AG09319 (cell line): Measurements from ENCODE around the gene ANO5.
A peak's percentile ranks its signal among the peaks of the same experiment; 100 is the strongest.

Experiments
- DNase-seq: peaks from one replicate; pipeline ENCODE4 v3.0.0-alpha.2; 2010; ENCODE audit warnings: low read depth; ENCODE audit errors: extremely low read depth
- TF ChIP-seq, protein P1 (sequence below): IDR thresholded peaks from 2 replicates; pipeline ENCODE4 v1.5.1; 2011; ENCODE audit warnings: low read depth, mild to moderate bottlenecking, inconsistent platforms, low read length, moderate library complexity

Gene ANO5

DNA sequence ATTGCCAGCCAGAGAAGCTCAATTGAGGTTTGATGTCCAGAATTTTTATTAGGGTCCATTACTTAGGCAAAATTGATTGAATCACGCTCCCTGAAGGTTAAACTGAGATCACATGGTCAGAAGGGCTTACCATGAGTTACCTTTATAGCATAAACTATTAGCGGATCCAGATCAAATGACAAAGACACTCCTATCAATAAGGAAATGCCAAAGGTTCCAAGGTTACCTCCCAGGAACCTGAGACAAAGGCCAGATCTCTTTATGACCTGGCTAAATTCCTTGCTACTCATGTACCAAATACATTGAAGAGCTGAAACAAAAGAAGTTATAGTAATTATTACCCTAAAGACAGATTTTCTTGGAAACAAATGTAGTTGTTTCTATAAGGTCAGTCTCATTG, 27.8 kb upstream of the ANO5 start:
- no peak for DNase-seq
- TF ChIP-seq, protein P1, sequence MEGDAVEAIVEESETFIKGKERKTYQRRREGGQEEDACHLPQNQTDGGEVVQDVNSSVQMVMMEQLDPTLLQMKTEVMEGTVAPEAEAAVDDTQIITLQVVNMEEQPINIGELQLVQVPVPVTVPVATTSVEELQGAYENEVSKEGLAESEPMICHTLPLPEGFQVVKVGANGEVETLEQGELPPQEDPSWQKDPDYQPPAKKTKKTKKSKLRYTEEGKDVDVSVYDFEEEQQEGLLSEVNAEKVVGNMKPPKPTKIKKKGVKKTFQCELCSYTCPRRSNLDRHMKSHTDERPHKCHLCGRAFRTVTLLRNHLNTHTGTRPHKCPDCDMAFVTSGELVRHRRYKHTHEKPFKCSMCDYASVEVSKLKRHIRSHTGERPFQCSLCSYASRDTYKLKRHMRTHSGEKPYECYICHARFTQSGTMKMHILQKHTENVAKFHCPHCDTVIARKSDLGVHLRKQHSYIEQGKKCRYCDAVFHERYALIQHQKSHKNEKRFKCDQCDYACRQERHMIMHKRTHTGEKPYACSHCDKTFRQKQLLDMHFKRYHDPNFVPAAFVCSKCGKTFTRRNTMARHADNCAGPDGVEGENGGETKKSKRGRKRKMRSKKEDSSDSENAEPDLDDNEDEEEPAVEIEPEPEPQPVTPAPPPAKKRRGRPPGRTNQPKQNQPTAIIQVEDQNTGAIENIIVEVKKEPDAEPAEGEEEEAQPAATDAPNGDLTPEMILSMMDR, result no peak

DNA sequence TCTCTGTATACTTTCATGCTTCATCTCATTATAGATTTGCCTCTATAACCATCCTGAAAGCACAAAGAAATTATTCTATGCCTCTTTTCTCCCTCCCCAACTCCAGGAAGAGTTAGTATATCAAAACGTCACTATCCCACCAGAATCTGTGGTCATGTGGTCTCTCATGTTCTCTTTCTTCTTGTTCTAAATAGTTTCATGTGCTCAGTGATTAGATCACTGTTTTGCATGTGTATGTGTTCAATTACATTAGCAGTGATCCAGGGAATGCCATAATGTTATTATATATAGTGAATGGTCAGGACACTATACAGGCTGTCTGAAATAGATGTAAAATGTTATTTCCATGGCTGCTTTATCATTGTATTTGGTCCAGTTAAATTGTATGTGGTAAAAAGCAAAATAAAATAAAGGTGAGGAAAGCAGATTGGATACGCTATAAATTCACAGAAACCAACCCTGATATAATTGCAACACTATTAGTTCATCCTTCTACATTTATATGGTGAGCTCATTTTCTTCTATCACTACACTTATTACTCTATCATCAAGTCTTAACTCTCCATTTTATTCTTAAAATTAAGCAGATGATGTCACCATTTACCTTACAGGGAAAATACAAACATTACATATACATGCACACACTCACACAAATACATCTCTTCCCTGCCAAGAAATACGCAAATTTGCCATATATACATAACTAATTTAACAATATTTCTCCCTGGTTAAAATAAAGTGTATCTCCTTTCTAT, 26.9 kb upstream of the ANO5 start:
- TF ChIP-seq, protein P1, result no peak
- no peak for DNase-seq

DNA sequence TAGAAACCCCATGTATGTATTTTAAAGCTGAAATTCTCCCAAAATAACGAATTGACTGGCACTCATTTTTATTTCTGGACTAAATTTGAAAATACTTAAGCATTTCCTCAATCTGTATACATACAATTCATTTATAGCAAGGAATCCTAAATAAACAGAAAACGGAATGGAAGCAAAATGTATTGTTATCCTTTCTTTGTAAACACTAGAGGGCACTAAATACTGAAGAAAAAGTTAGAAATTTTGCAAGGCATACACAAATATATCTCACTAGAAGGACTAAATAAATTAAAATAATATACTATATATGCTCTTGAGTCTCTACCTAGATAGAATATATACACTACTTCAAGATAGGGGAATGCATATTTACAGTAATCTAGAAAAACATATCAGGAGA, 23.1 kb upstream of the ANO5 start:
- TF ChIP-seq, protein P1, result peak; percentile 21
- DNase-seq, result no peak

DNA sequence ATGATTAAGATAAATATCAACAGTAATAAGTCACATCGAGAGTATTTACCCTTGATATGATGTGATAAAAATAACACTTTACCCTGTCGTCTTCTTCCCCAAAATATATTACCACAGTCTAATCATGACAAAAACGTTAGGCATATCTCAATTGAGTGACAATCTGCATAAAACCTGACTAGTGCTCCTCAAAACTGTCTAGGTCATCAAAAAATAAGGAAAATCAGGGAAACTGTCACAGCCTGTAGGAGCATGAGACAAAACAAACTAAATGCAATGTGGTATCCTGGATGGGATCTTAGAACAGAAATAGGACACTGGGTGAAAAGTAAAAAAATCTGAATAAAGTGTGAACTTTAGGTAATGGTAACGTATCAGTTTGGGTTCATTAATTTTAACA, 19.4 kb upstream of the ANO5 start:
- TF ChIP-seq, protein P1, result no peak
- no peak for DNase-seq

DNA sequence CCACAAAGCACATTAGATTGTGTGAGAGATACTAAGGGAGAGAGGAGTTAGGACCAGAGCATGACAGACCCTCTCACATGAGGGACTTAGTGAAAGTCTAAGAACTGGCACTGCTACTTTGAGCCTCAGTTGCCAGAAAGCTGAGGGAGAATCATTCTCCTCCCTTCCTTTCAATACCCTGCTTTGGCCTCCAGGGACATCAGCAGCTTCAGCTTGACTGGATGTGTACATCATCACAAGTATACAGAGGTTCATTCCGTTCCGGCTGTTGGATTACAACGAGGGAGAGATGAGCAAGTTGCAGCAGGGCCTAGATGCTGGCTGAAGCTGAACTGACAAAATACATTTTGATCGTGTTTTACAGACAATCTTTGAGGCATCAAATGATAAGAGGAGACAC, 15.7 kb upstream of the ANO5 start:
- DNase-seq, result no peak
- TF ChIP-seq, protein P1, result no peak

DNA sequence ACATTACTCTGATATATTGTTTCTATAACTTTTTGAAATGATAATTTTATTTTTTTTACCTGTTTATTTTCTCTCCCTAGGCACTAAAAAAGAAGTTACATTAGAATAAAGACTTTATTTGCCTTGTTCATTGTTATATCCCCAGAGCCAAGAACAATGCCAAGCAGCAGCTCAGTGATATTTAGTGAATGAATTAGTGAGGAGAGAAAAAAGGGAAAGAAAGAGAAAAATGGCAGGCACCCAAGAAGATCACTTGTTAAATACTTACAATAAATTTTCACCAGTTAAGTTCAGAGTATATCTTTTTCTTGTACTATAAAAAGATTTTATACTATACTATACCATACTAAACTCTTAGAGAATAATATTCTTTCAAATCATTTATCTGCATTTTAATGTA, 13.3 kb upstream of the ANO5 start:
- TF ChIP-seq, protein P1, result no peak
- DNase-seq, result no peak

DNA sequence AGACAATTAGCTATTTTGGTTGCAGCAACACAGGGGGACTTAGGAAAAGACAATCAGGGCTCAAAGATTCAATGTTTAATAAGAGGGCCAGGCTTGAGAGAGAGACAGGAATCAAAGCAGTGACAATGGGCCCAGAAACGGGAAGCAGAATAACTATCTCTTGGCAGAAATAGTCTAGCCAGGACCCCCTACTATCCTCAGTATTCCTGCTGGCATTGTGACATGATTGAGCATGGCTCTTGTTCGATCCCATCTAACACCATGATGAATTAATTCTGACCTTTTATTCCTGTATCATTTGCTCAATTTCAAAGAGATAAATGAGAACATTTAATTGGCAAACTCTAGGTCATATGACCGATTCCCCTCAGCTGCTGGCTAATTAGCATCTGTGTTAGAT, 12.8 kb upstream of the ANO5 start:
- DNase-seq, result no peak
- TF ChIP-seq, protein P1, result no peak
